Left kidney (tissue), 8 donors: ENCODE results near the gene MRPS24. TPM values are rescaled to one million over a fixed set of nuclear protein-coding genes. Genes with fewer than 3 reads are reported as not detected.
A peak's percentile ranks its signal among the peaks of the same experiment; 100 is the strongest.
"Not testable (repeated sequence)": the region's sequence is repeated elsewhere in the genome, so short reads cannot be mapped to it uniquely, and the experiment has no call there.

ENCODE experiments used
- DNase-seq: peaks from one replicate; pipeline ENCODE4 v3.0.0-alpha.2; 2013
- long read RNA-seq, 8 donors: transcript quantifications; one replicate each; lab custom pipeline, GENCODE V29; 2026
- polyA plus RNA-seq: library from polyadenylated mRNA; unstranded; fragments of 120-200 nt; gene quantifications from one replicate; pipeline ENCODE4 v1.2.1, GENCODE V29; 2013; ENCODE audit not compliant: insufficient read length

MRPS24 gene
- 64.6 TPM for polyA plus RNA-seq
- long read RNA-seq, donor 1, transcript MRPS24-203 (3 exons, 743 nt) = minor isoform, 25 of 120 reads
- long read RNA-seq, donor 1, transcript MRPS24-201 (4 exons, 707 nt) = major isoform, 89 of 120 reads
- long read RNA-seq, donor 1, transcript MRPS24-205 (2 exons, 392 nt) = minor isoform, 5 of 120 reads
- long read RNA-seq, donor 1, partial matches to known transcripts = 0 of 120 reads
- long read RNA-seq, donor 1, other reads (novel, unspliced or antisense) = 0 of 120 reads
- long read RNA-seq, donor 2, transcript MRPS24-201 (4 exons, 707 nt) = major isoform, 65 of 103 reads
- long read RNA-seq, donor 2, transcript MRPS24-203 (3 exons, 743 nt) = minor isoform, 19 of 103 reads
- long read RNA-seq, donor 2, partial matches to known transcripts = 14 of 103 reads
- long read RNA-seq, donor 2, other reads (novel, unspliced or antisense) = 0 of 103 reads
- long read RNA-seq, donor 3, transcript MRPS24-203 (3 exons, 743 nt) = minor isoform, 23 of 100 reads
- long read RNA-seq, donor 3, transcript MRPS24-201 (4 exons, 707 nt) = major isoform, 63 of 100 reads
- long read RNA-seq, donor 3, partial matches to known transcripts = 11 of 100 reads
- long read RNA-seq, donor 3, other reads (novel, unspliced or antisense) = 0 of 100 reads
- long read RNA-seq, donor 4, transcript MRPS24-203 (3 exons, 743 nt) = minor isoform, 6 of 23 reads
- long read RNA-seq, donor 4, transcript MRPS24-201 (4 exons, 707 nt) = major isoform, 15 of 23 reads
- long read RNA-seq, donor 4, partial matches to known transcripts = 0 of 23 reads
- long read RNA-seq, donor 4, other reads (novel, unspliced or antisense) = 0 of 23 reads
- long read RNA-seq, donor 5, transcript MRPS24-203 (3 exons, 743 nt) = minor isoform, 49 of 252 reads
- long read RNA-seq, donor 5, transcript MRPS24-205 (2 exons, 392 nt) = minor isoform, 14 of 252 reads
- long read RNA-seq, donor 5, transcript MRPS24-201 (4 exons, 707 nt) = major isoform, 156 of 252 reads
- long read RNA-seq, donor 5, partial matches to known transcripts = 31 of 252 reads
- long read RNA-seq, donor 5, other reads (novel, unspliced or antisense) = 0 of 252 reads
- long read RNA-seq, donor 6, transcript MRPS24-201 (4 exons, 707 nt) = major isoform, 104 of 129 reads
- long read RNA-seq, donor 6, transcript MRPS24-203 (3 exons, 743 nt) = minor isoform, 20 of 129 reads
- long read RNA-seq, donor 6, transcript MRPS24-205 (2 exons, 392 nt) = minor isoform, 5 of 129 reads
- long read RNA-seq, donor 6, partial matches to known transcripts = 0 of 129 reads
- long read RNA-seq, donor 6, other reads (novel, unspliced or antisense) = 0 of 129 reads
- long read RNA-seq, donor 7, transcript MRPS24-203 (3 exons, 743 nt) = minor isoform, 32 of 174 reads
- long read RNA-seq, donor 7, transcript MRPS24-205 (2 exons, 392 nt) = minor isoform, 7 of 174 reads
- long read RNA-seq, donor 7, transcript MRPS24-201 (4 exons, 707 nt) = major isoform, 134 of 174 reads
- long read RNA-seq, donor 7, partial matches to known transcripts = 0 of 174 reads
- long read RNA-seq, donor 7, other reads (novel, unspliced or antisense) = 0 of 174 reads
- long read RNA-seq, donor 8, transcript MRPS24-203 (3 exons, 743 nt) = minor isoform, 14 of 56 reads
- long read RNA-seq, donor 8, transcript MRPS24-201 (4 exons, 707 nt) = major isoform, 39 of 56 reads
- long read RNA-seq, donor 8, partial matches to known transcripts = 0 of 56 reads
- long read RNA-seq, donor 8, other reads (novel, unspliced or antisense) = 0 of 56 reads

DNA sequence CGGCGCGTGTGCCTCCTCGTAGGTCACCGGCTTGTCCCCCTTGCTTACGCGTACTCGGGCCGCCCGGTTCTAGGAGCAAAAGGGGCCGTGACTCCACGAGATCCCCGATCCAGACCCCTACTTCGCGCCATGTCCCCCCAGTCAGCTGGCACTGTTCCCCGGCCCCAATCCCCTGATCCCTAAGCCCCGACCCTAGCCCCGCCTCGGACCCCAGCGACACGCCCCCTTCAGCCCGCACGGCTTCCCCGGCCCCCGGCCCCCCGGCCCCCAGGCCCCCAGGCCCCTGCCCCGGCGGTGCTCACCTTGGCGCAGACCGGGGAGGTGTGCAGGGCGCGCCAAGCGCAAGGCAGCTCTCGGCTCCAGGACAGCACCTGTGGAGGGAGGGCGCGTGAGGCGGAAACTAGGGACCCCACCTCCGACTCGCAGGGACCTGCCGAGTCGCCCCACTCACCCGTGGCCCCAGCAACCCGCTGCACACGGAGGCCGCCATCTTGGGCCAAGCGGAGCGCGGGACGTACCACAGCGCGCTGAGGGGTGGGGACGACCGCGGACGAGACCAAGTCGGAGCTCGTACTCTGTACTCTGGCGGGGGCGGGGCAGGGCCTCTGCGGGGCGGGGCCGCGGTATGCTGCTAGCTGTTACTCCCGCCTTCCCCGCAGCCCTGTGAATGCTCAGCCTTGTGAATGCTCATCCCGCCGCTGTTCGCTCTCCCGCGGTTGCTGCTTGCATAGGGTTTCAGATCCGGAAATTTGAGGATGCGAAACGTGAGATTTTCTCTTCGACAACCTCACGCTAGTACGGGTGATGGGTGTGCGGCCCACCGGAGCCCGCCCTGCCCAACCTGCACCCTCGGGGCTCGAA is at the start of gene MRPS24:
Gene MRPS24 (minus strand): TSS at position 512 of the 861 bp plus-strand sequence. CDS start 22 bp downstream, at position 490.
- peak; percentile 93 for DNase-seq

DNA sequence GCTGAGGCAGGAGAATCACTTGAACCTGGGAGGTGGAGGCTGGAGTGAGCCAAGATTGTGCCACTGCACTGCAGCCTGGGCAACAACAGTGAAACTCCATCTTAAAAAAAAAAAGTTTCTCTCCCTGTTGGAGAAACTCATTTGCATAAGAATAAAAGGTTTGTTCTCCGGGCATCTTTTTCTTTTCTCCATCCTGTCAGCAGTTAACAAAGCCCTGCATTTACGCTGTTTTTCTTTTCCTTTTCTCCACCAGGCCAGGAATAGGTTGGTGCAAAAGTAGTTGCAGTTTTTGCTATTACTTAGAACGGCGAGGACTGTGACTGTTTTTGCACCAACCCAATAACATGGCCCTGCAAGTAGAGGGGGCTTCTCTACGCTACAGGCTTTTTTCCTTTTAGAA is 46.6 kb upstream of the MRPS24 start:
- DNase-seq = no peak

DNA sequence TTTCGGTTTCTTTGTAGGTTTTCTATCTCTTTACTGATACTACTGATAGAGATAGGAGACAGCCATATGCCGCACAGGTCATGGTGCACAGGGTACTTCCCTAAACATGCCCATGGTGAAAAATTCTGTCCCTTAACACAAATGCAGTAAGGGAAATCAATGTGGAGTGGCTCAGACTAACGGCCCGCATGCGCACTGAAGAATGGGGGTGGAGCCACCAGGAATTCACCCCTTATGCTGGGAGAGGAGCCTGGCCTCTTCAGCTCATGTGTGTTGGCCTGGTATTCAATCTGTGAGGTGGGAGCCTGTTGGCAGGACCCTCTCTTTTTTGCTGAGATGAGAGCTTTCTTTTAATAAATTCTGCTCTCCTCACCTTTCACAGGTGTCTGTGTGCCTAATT is 45.5 kb upstream of the MRPS24 start:
- DNase-seq = no peak

DNA sequence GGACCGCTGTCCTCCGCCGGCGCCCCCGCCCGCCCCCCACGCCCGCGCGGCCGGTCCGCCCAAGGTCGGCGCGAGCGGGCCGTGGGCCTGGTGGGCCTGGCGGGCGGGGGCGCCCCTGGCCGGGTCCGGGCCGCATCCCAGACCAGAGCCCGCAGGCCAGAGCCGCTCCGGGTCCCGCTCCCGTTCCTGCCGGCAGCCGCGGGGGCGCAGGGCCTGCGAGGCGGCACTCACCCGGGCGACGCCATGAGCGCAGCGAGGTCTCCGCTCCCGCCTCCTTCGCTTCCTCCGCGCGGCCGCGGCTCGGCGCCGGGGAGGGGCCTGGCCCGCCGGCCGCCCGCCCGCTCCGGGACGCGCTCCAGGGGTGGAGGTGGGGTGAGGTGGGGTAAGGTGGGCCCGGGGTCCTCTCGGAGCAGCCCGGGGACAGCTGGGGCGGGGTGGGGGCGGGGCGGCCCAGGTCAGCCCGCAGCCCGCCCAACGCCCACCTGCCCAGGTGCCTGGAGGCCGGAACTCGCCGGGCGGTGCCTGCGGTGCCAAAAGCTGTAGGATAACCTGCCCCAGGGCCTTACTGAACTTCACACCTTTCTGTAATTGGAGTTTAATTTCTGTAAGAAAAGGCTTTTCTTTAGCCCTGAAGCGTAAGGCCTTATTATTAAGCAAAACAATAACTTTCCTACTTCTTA is 37.2 kb upstream of the MRPS24 start, which contains the start of gene URGCP:
Gene URGCP (minus strand): TSS at position 266 of the 680 bp plus-strand sequence. CDS start 21 bp downstream, at position 245.
- DNase-seq = peak; percentile 32

DNA sequence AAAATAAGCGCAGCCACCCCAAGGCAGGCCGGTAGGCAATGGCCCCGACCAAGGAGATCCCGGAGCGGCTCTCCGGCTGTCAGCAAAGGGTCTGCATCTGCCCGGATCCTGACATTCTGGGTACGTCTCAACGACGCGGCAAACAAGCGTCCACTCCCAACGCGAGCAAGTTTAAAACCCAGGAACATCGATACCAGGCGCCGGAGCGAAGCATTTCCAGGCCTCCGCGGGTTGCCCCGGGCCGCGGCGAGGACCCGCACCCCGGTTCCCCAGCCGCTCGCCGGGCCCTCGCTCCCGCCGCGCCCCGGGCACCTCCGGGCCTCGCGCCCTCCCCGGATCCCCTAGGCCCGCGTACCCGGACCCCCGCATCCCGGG is 36.6 kb upstream of the MRPS24 start:
- peak; percentile 37 for DNase-seq

DNA sequence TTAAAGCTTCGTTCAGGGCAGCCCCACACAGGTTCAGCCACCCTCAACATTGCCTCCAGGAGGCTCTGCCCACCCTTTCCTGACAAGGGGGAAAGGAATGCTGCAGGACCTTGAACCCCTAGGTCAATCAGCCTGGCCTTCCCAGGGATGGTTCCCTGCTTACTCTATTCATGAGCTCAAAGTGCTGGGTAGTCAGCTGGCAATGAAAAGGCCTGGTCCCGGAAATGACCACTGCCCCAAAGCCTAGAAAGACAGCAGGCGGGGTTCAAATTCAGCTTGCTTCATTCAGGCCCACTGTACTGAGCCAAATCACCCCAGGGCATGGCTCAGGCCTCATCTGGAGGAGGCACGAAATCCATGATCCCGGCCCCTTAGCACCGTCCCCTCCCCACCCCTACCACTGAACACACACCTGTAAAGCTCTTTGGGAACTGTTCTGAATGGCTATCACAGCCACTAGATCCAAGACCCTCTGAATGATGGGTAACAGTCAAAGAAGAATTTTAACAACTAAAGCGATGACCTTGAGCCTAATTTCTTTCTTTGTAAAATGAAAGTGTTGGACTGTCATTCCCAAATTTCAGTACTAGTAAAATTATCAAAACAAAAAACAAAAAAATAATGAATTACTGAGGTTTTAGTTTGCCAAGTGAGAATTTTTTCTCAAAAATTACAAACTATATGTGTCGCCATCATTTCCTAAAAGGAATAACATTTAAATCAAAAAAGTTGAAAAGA is 36.1 kb upstream of the MRPS24 start:
- DNase-seq = no peak

DNA sequence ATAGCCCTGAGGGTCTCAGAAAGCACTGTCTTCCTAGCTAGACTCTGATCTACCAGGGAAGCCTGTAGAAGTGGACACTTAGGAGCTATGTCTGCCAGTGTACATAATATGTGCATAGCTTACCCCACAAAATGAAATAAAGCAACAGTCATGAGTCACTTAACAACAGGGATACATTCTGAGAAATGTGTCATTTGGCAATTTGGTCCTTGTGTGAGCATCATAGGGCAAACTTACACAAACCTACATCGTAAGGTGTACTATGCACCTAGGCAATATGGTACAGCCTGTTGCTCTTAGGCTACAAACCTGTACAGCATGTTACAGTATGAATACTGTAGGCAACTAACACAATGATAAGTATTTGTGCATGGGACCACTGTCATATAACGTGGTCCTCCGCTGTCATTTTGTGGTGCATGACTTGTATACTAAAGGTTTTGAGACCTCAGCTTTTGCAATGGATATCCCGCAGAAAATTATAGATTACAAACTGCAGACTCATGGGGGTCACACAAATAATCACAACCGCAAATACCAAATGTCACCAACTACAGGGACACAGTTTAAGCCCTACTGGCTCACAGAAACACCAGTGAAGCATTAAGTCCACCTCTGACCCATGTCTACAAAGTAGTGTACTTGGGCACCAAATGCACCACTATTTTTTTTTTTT is 35.4 kb upstream of the MRPS24 start:
- no peak for DNase-seq

DNA sequence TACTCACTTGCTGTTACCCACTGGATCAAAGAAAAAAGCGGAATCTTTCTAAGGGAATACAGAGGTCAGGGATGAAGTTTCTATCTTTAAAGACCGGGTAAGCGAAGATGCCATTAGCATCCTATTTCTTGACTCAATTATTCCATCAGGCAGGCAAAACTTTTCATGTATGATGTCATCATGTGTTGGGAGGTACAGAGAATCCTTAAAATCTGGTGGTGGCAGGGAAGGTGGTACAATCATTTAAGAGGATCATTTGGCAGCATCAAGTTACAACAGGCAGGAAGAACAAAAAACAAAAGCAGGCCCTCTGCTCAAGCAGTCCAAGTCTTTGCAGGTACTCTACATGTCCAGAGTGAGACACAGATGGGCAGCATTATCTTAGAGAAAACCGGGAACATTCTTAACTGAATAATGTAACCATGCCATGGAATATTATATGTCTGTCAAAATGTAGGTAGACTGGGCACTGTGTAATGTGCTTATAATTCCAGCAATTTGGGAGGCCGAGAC is 33.3 kb upstream of the MRPS24 start:
- no peak for DNase-seq

DNA sequence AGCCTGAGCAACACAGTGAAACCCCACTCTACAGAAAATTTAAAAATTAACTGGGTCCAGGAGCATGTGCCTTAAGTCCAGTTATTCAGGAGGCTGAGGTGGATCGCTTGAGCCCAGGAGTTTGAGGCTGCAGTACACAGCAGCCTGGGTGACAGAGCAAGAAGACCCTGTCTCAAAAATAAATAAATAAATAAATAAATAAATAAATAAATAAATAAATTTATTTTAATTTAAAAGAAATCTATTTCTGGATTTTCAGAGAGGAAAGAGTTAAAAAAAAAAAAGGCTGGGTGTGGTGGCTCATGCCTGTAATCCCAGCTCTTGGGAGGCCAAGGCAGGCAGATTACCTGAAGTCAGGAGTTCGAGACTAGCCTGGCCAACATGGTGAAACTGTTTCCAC is 29.3 kb upstream of the MRPS24 start:
- DNase-seq = not testable (repeated sequence)

DNA sequence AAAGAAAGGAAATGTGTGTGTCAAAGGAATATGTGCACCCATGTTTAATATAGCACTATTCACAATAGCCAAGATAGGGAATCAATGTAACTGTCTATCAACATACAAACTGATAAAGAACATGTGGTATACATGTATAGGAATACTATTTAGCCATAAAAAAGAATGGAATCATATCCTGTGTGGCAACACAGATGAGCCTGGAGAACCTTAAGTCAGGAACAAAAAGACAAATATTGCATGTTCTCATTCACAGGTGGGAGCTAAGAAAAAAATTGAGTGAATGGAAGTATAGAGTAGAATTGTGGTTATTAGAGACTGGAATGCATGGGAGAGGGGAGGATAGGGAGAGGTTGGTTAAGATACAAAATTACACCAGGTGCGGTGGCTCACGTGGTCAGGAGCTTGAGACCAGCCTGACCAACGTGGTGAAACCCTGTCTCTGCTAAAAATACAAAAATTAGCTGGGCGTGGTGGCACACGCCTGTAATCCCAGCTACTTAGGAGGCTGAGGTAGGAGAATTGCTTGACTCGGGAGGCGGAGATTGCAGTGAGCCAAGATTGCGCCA is 26.6 kb upstream of the MRPS24 start:
- DNase-seq = no peak

DNA sequence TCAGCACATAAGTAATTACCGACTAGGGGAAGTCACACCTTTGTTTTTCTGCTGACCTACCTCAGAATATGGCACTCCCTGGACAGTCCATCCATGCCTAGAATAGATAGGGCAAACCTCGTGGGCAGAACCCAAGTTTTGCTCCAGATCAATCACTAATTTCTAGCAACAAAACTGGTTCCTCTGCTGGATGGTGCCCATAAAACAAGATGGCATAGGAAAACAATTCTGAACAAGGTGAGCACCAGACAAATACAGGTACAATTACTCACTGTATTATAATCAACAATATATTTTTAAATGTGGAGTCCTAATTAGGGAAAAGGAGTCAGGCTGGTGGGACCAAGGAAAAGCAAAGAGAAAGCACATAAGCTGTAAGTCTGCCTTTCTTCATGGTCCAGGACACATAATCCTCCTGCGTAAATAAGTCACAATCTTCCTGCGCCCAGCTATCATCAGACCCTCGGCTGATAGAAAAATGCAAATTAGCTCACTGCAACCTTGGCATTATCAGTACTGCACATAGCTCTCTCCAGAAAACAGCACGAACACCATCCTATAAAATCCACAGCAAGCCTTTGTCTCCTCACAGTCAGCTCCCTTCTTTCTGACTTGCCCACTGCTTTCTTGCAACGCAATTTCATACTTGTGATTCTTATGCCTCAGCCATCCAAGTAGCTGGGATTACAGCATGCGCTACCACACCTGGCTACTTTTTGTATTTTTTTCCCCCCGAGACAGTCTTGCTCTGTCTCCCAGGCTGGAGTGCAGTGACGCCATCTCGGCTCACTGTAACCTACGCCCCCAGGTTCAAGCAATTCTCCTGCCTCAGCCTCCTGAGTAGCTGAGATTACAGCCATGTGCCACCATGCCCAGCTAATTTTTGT is 22.0 kb upstream of the MRPS24 start:
- no peak for DNase-seq

DNA sequence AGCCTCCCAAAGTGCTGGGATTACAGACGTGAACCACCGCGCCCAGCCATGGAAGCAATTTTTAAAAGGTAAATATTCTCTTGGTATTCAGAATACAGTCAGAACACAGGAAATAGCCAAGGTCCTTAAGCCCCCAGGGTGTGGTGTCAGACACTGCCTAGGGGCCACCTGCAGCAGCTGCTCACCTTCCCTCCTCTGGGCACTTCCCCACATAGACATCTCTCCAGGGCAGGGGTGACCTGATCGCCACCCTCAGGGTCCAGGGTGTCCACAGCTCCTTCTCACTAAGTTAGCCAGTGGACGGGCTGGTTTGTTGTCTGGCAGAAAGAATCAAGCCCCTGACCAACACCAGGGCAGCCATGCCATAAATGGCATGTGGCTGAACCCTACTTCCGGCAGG is 21.2 kb upstream of the MRPS24 start:
- no peak for DNase-seq

DNA sequence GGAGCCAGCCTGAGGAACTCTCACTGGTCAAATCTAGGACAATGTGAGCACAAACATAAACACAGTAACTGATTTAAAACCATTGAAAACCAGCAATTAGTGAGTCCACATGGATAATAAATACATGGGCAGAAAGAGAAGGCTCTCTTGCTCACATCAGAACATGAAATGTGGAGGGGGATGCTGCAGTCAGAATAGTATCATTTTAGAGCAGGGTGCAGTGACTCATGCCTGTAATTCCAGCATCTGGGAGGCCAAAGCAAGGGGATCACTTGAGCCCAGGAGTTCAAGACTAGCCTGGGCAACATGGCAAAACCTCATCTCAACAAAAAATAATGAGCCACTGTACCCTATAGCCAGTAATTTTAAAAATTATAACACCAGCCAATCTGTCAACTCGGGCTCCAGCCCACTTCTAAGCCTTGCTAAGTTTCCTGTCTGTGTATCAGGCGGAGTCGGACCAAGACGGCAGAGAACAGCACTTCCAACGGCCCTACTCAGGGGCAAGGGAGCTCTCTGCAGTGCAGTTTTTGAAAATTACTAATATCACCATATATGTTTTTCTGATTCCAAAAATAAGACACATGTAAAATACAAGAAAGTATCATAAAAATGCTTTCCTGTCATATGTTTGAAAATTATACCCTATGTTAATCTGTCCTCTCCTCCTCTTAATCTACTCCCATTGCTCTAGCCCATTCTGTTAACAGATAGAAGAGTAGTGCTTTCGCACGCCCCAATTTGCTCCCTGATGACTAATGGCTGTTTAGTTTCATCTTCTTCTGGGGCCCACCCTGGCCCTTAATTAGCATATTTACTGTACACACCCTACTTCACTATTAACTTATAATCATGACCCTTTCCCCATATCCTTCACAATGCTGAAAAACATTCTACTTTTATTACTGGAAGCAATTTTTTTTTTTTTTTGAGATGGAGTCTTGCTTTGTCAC is 20.0 kb upstream of the MRPS24 start:
- DNase-seq = no peak

DNA sequence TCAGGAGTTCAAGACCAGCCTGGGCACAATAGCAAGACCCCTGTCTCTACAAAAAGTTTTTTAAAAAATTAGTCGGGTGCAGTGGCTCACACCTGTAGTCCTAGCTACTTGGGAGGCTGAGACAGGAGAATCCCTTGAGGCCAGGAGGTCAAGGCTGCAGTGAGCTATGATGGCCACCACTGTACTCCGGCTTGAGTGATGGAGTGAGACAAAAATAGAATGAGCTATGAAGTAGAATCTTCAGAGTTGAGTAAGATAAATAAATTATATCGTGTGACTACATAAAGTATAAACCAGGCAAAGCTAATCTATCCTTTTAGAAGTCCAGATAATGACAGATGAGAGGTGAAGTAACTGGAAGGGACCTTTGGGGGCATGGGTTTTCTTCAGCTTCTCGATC is 15.3 kb upstream of the MRPS24 start:
- no peak for DNase-seq

DNA sequence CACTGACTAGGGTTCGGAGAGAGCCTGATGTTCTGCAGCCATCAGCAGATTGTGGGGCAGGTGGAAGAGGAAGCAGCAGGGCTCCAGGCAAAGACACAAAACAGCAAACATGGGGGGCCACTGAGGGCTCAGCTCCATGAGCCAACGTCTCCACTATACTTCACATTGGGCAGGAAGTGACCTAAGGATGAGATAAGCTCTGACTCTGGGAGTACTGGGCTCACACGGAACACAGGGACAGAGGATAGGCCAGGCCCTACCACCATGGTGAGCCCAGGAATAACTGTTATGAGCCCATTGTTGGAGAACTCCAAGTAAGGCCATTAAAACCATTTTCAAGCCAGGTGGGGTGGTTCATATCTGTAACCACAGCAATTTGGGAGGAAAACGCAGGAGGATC is 14.9 kb upstream of the MRPS24 start:
- no peak for DNase-seq
